LNCAP (cell line): ENCODE measurements around the gene GBP1.

Experiments used
- TF ChIP-seq, protein P1 (sequence below): fragments of 450-650 bp; IDR thresholded peaks from 2 replicates; pipeline ENCODE4 v1.5.1; 2017; ENCODE audit warnings: mild to moderate bottlenecking

Gene GBP1

DNA sequence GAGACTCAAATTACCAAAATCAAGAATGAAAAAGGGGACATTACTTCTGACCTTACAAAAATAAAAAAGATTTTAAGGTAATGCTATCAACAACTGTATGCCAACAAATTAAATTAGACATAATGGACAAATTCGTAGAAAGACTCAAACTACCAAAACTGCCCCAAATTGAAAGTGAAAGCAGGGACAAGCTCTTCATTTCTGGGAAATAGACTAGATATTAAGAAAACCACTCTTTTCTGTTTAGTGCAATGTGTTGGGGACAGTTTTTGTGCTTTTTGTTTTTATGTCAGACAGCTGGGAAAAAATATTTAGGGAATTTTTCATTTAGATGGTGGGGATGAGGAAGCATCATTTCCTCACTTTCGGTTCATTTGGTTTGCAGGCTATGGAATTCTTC is 4.9 kb upstream of the GBP1 start:
- TF ChIP-seq, protein P1, sequence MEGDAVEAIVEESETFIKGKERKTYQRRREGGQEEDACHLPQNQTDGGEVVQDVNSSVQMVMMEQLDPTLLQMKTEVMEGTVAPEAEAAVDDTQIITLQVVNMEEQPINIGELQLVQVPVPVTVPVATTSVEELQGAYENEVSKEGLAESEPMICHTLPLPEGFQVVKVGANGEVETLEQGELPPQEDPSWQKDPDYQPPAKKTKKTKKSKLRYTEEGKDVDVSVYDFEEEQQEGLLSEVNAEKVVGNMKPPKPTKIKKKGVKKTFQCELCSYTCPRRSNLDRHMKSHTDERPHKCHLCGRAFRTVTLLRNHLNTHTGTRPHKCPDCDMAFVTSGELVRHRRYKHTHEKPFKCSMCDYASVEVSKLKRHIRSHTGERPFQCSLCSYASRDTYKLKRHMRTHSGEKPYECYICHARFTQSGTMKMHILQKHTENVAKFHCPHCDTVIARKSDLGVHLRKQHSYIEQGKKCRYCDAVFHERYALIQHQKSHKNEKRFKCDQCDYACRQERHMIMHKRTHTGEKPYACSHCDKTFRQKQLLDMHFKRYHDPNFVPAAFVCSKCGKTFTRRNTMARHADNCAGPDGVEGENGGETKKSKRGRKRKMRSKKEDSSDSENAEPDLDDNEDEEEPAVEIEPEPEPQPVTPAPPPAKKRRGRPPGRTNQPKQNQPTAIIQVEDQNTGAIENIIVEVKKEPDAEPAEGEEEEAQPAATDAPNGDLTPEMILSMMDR, result no peak

DNA sequence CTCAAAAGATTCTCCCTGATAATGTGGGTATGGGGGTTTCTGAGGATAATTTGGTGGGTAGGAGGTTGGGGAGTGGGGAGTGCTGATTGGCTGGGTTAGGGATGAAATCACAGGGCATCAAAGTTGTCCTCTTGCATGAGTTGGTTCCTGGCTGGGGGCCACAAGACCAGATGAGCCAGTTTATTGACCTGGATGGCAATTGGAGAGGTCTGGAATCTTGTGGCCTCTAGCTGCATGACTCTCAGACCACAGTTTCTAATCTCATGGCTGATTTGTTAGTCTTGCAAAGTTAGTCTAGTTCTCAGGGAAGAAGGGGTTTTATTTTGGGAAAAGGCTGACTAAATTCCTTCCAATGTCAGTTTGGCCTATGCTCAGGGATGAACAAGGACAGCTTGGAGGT is 3.3 kb upstream of the GBP1 start:
- TF ChIP-seq, protein P1, result no peak

DNA sequence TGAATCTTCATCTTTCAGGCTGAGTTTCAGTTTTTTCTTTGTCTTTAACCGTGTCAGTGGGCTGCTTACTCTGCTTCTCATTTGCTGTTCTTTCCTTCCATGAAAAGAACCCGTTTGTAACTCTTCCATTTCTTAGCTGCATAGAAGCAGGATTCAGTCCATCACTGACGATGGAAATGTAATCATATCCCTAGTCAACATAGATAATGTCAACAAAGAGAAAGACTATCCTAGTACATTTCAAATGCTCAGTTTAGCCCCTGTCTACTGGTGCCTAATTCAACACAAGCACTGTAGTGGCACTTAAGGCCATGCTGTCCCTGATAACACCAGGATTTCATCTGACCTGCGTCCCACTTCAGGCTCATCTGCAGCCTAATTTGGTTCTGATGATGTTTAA is 376 bp downstream of the GBP1 start:
- TF ChIP-seq, protein P1, result no peak

DNA sequence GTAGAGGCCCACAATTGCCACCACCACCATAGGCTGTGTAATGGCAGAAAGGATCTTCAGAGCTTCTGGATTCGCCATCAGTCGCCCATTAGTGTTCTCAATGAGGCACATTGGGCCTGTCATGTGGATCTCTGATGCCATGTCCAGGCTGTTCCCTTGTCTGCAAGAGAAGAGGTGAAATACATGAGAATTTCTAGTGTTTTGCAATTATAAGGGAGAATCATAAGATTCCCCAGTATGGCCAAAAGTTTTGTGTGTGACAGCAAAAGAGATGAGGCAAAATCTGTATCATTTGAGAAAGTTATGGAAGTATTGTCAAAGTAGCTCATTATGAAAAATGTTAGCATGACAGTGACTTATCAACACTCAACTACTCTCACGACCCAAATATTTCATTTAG is 1.9 kb downstream of the GBP1 start:
- TF ChIP-seq, protein P1, result no peak

DNA sequence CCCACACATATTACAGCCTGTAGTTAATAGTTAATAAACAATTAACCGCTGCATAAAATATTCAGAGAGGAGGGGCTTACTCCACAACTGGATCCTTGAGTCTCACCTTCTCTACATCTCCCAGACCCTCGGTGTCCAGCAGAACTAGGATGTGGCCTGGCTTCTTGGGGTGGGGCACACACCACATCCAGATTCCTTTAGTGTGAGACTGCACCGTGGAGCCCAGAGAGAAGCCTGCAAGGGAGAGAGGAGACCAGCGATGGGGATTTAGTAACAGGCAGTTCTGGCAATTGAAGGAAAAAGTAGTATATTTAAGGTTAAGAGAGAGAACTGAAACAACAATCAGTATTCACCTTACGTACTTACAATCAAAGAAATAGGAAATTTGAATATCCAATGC is 4.9 kb downstream of the GBP1 start:
- TF ChIP-seq, protein P1, result no peak

DNA sequence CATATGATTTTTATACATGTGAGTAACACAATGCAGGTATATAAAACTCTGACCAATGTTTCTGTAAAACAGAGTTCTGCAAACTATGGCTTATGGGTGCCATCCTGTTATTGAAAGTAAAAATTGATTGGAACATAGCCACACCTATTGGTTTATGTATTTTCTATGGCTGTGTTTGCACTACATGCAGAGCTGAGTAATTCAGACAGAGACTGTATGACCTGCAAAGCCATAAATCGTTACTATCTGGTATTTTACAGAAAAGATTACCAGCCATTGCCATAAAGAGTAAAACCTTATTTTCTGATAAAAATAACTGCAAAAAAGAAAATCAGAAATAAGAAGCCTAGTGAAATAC is 13.1 kb downstream of the GBP1 start:
- TF ChIP-seq, protein P1, result no peak

DNA sequence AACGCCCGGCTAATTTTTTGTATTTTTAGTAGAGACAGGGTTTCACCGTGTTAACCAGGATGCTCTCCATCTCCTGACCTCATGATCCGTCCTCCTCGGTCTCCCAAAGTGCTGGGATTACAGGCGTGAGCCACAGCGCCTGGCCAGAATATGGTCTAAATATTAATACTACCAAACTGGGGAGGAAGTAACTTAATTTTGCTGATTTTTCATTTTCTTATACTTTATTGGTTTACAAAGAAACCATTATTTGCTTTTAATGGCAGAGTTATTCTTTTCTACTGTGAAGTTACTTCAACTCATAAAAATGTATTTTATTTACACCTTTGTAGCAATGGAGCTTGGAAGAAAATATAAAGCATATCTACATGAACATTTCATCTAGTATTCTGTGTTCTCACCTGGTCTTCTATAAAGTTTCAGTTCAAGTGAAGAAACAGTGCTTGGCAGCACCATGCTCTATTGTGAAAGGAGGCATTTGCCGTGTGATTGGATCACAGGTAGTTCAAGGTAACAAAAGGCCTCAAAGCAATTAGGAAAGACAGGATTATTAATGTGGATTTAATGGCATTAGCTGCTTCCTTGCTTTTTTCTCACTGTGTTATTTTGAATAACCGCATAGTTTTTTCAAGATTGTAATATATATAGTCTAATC is 13.6 kb downstream of the GBP1 start:
- TF ChIP-seq, protein P1, result no peak

DNA sequence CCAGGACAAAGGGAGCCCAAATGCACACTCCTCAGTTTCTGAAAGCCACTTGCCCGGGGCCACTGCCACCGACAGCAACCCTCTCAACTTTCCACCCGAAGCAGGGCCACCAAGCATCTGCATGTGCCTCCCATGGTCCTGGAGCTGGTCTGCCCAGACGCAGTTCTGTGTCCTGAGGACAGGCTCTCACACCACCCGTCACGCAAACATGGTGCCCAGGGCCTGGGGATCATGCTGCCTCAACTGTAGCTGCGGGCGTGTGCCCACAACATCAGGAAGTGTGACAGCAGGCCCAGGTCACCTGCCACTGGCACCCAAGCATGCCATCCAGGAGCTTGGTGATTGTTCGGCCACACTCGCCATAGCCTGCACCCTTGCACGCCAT is 14.4 kb downstream of the GBP1 start:
- TF ChIP-seq, protein P1, result no peak
